ENCODE data around the gene PTPA. TPM values are rescaled to one million over a fixed set of nuclear protein-coding genes. Genes with fewer than 3 reads are reported as not detected.

Gene PTPA
- total RNA-seq, 2 donors from 2014 or later, result 94.5 to 142 TPM

DNA sequence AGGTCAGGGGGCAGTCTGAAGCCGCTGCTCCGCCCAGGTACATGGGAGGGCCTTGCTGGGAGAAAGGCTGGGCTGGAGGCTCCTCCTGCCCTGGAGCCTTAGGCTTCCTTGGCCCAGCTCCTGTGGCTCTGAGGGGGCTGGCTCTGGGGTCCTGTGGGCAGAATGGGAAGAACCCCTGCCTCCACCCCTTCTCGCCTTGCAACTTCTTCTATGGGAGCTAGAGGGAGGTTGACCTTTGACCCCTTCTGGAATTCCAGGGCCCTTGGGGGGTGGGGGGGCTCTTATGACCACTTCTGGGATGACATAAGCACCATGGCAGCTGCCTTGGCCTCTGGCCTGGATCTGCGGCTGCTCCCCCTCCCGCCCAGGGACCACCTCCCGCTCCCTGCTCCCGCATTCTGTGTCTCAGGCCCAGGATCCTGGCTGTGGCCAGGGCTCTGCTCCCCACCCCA, 34.7 kb downstream of the PTPA start:
- Histone ChIP-seq H3K4me1 (peaks cover 18% of the 10 kb centered on the region), H3K27ac (peak overlapping the region; percentile 67), H3K36me3 (no peaks in the 10 kb centered on the region), H3K9ac (ENCODE audit: low read depth in 2 of 2, low read length in 2 of 2) (peak overlapping the region; percentile 37 to 75), H3K4me3 (no peak overlapping the region), H3K9me3 (no peaks in the 10 kb centered on the region), H3K27me3 (no peaks in the 10 kb centered on the region)
- peak; percentile 35 for DNase-seq
- TF ChIP-seq, protein P1, sequence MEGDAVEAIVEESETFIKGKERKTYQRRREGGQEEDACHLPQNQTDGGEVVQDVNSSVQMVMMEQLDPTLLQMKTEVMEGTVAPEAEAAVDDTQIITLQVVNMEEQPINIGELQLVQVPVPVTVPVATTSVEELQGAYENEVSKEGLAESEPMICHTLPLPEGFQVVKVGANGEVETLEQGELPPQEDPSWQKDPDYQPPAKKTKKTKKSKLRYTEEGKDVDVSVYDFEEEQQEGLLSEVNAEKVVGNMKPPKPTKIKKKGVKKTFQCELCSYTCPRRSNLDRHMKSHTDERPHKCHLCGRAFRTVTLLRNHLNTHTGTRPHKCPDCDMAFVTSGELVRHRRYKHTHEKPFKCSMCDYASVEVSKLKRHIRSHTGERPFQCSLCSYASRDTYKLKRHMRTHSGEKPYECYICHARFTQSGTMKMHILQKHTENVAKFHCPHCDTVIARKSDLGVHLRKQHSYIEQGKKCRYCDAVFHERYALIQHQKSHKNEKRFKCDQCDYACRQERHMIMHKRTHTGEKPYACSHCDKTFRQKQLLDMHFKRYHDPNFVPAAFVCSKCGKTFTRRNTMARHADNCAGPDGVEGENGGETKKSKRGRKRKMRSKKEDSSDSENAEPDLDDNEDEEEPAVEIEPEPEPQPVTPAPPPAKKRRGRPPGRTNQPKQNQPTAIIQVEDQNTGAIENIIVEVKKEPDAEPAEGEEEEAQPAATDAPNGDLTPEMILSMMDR (IDR thresholded peaks at IDR 0.05), result no peak
- intact Hi-C loops (cut with DNase I), result loop anchor here (10.0 kb wide), 1 partner anchor 349 kb away; no protein-coding TSS in a partner anchor

- Histone ChIP-seq H3K4me3 (no peak overlapping the region), H3K9ac (ENCODE audit: low read depth in 2 of 2, low read length in 2 of 2) (peak overlapping the region; percentile 37 to 75), H3K9me3 (no peaks in the 10 kb centered on the region), H3K36me3 (no peaks in the 10 kb centered on the region), H3K4me1 (peaks cover 12% of the 10 kb centered on the region), H3K27me3 (no peaks in the 10 kb centered on the region), H3K27ac (peak overlapping the region; percentile 67)
- intact Hi-C loops (cut with DNase I), result loop anchor here (10.0 kb wide), 1 partner anchor 348 kb away; no protein-coding TSS in a partner anchor
- TF ChIP-seq, protein P1 (IDR thresholded peaks at IDR 0.05), result no peak
- DNase-seq, result no peak
These were observed 35.3 kb downstream of the PTPA start for GRCh38 chr9:129146441-129146941.

- H3K27ac ChIP-seq, result no peak overlapping the region
These were observed 37.4 kb downstream of the PTPA start for GRCh38 chr9:129148463-129149204.

DNA sequence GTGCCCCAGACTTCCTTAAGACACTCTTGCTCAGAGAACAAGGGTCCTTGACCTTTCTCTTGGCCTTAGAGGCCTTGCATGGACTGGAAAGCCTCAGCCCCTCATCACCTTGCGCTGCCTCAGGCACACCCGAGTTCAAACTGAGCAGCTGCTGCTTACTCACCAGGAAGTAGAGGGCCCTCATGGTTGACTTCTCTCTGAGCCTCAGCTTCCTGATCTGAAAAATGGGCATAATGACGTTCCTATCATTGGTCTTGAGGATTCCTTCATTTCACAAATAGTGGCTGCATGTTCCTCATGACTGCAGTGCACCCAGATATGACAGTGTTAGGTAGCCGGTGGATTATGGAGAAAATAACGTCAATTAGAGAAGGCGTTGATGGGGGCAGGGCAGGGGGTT, 38.2 kb downstream of the PTPA start:
- no peak overlapping the region for H3K4me3 ChIP-seq
- no peak overlapping the region for H3K27ac ChIP-seq
- H3K4me1 ChIP-seq, result no peaks in the 10 kb centered on the region
- H3K9ac ChIP-seq (ENCODE audit: low read depth in 2 of 2, low read length in 2 of 2), result no peak overlapping the region
- H3K36me3 ChIP-seq, result no peaks in the 10 kb centered on the region
- no peaks in the 10 kb centered on the region for H3K9me3 ChIP-seq
- no peak for DNase-seq
- TF ChIP-seq, protein P1 (IDR thresholded peaks at IDR 0.05), result no peak
- H3K27me3 ChIP-seq, result no peaks in the 10 kb centered on the region
- intact Hi-C loops (cut with DNase I), result loop anchor here (10.0 kb wide), 1 partner anchor 345 kb away; no protein-coding TSS in a partner anchor

More at GRCh38 chr9:129148463-129149204, 37.4 kb downstream of the PTPA start:
- Histone ChIP-seq H3K4me1 (no peaks in the 10 kb centered on the region), H3K9ac (ENCODE audit: low read depth in 2 of 2, low read length in 2 of 2) (no peak overlapping the region), H3K27me3 (no peaks in the 10 kb centered on the region), H3K9me3 (no peaks in the 10 kb centered on the region), H3K4me3 (no peak overlapping the region), H3K36me3 (no peaks in the 10 kb centered on the region)
- DNase-seq, result no peak
- TF ChIP-seq, protein P1 (IDR thresholded peaks at IDR 0.05), result no peak
- intact Hi-C loops (cut with DNase I), result loop anchor here (10.0 kb wide), 1 partner anchor 346 kb away; no protein-coding TSS in a partner anchor

- Histone ChIP-seq H3K27me3 (no peaks in the 10 kb centered on the region), H3K4me3 (no peak overlapping the region), H3K9ac (ENCODE audit: low read depth in 2 of 2, low read length in 2 of 2) (no peak overlapping the region), H3K4me1 (no peaks in the 10 kb centered on the region), H3K9me3 (no peaks in the 10 kb centered on the region), H3K27ac (no peak overlapping the region), H3K36me3 (no peaks in the 10 kb centered on the region)
- DNase-seq, result no peak
- TF ChIP-seq, protein P1 (IDR thresholded peaks at IDR 0.05), result no peak
- intact Hi-C loops (cut with DNase I), result no loop called here
These were observed 38.9 kb downstream of the PTPA start for GRCh38 chr9:129150122-129150521.
